Esophagus (tissue), 2 donors: Measurements from ENCODE around the gene PDE4B. TPM values are rescaled to one million over a fixed set of nuclear protein-coding genes. Genes with fewer than 3 reads are reported as not detected.

Experiments
- H3K27ac ChIP-seq, 2 donors: one replicate each; pipeline ENCODE4 v1.5.1; 2013; ENCODE audit warnings: low read depth in 2 of 2, mild to moderate bottlenecking in 2 of 2, inconsistent platforms in 1 of 2, low read length in 1 of 2, moderate library complexity in 1 of 2
- H3K27me3 ChIP-seq, 2 donors: one replicate each; pipeline ENCODE4 v1.6.1; 2013; ENCODE audit warnings: low read length in 2 of 2, control low read depth in 1 of 2, mild to moderate bottlenecking in 1 of 2; ENCODE audit not compliant: insufficient read depth in 2 of 2, control insufficient read depth in 1 of 2
- H3K36me3 ChIP-seq, 2 donors: one replicate each; pipeline ENCODE4 v1.6.1; 2013; ENCODE audit warnings: low read length in 1 of 2; ENCODE audit not compliant: control insufficient read depth in 2 of 2, insufficient read depth in 2 of 2
- H3K4me1 ChIP-seq, 2 donors: one replicate each; pipeline ENCODE4 v1.6.1; 2013; ENCODE audit warnings: low read length in 1 of 2; ENCODE audit not compliant: control insufficient read depth in 2 of 2, insufficient read depth in 2 of 2
- H3K4me3 ChIP-seq, 2 donors: one replicate each; pipeline ENCODE4 v1.5.1; 2013; ENCODE audit warnings: low read length in 2 of 2, mild to moderate bottlenecking in 2 of 2, low read depth in 1 of 2, moderate library complexity in 1 of 2
- H3K9me3 ChIP-seq, 2 donors: one replicate each; pipeline ENCODE4 v1.6.1; 2013; ENCODE audit warnings: mild to moderate bottlenecking in 2 of 2, low read depth in 1 of 2, low read length in 1 of 2, moderate library complexity in 1 of 2; ENCODE audit not compliant: control insufficient read depth in 2 of 2, insufficient read depth in 1 of 2
- WGBS, 2 donors: extraction: QIAGEN DNeasy Blood & Tissue Kit; methylation state at CpG; one replicate each; pipeline ENCODE4 v1.1.7; 2013; 5-methylcytosine and 5-hydroxymethylcytosine counted together
- polyA plus RNA-seq, 2 donors: library from polyadenylated mRNA; stranded (reverse); fragments of 200-250 nt; gene quantifications; one replicate each; pipeline ENCODE4 v1.2.3, GENCODE V29; 2013
- donor health status: healthy with polysubstance abuse.
- donor health status: Bipolar disorder and iron deficiency.

PDE4B gene
- polyA plus RNA-seq, 2 donors = 0.51 to 1.4 TPM

DNA sequence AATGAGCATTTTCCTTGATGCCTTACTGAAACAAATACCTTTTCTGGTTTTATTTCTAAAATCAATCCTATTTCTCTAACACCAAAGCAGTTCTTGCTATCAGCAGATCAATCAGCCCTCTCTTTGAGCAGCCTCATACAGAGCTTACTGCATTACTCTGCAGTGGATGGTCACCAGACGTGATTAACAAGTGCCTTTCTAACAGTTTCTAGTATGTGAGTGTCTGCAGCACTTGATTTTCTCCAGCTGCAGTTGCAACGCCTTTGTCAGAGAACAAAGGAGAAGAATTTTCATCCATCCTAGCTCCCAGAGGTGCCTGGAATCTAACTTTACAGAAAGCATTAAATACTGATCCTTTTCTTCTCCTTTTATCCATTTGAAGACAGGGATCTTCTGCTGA is 563.9 kb downstream of the PDE4B start:
- Histone ChIP-seq H3K27ac (no peak overlapping the region), H3K9me3 (no peaks in the 10 kb centered on the region), H3K27me3 (no peaks in the 10 kb centered on the region), H3K4me1 (no peaks in the 10 kb centered on the region), H3K4me3 (no peak overlapping the region), H3K36me3 (no peaks in the 10 kb centered on the region)
- WGBS, 2 donors = 64 to 75% methylated on average over 2 of the region's 2 CpGs

- no peaks in the 10 kb centered on the region for H3K9me3 ChIP-seq
- H3K4me1 ChIP-seq = no peaks in the 10 kb centered on the region
- no peaks in the 10 kb centered on the region for H3K27me3 ChIP-seq
- H3K36me3 ChIP-seq = no peaks in the 10 kb centered on the region
- WGBS, 2 donors = 63 to 80% methylated on average over 4 of the region's 4 CpGs
- no peak overlapping the region for H3K4me3 ChIP-seq
- no peak overlapping the region for H3K27ac ChIP-seq
Observed at GRCh38 chr1:66357021-66357420, 564.3 kb downstream of the PDE4B start.

- Histone ChIP-seq H3K27ac (no peak overlapping the region), H3K27me3 (no peaks in the 10 kb centered on the region), H3K4me3 (no peak overlapping the region), H3K4me1 (no peaks in the 10 kb centered on the region), H3K36me3 (no peaks in the 10 kb centered on the region), H3K9me3 (no peaks in the 10 kb centered on the region)
- 84 to 87% methylated on average over 3 of the region's 3 CpGs for WGBS, 2 donors
Observed at GRCh38 chr1:66357478-66358197, 564.9 kb downstream of the PDE4B start.

GRCh38 chr1:66359269-66359668 is 566.6 kb downstream of the PDE4B start:
- Histone ChIP-seq H3K4me3 (no peak overlapping the region), H3K4me1 (no peaks in the 10 kb centered on the region), H3K27me3 (no peaks in the 10 kb centered on the region), H3K27ac (no peak overlapping the region), H3K9me3 (no peaks in the 10 kb centered on the region), H3K36me3 (peaks cover 0 to 4% of the 10 kb centered on the region in 2 donors)
- 68 to 69% methylated on average over 1 of the region's 1 CpG for WGBS, 2 donors

DNA sequence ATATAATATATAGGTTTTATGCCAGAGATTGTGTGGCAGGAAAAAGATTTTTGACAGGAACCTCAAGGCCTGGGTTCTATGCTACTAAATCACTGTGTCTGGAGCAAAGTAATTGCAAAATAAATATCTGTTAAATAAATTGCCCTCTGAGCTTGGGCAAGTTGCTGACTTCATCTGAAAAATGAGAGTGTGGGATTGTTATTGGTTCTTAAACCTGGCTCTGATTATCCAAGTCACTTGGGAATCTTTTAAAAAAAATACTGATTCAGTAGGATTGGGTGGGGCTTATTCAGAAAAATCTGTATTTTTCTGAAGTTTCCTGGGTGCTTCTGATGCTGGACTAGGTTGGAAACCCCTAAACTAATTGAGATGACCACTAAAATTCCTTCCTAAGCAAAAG is 567.1 kb downstream of the PDE4B start:
- Histone ChIP-seq H3K36me3 (peaks cover 0 to 5% of the 10 kb centered on the region in 2 donors), H3K9me3 (no peaks in the 10 kb centered on the region), H3K27ac (no peak overlapping the region), H3K4me3 (no peak overlapping the region), H3K4me1 (no peaks in the 10 kb centered on the region), H3K27me3 (no peaks in the 10 kb centered on the region)

- Histone ChIP-seq H3K36me3 (peaks cover 0 to 5% of the 10 kb centered on the region in 2 donors), H3K4me1 (no peaks in the 10 kb centered on the region), H3K4me3 (no peak overlapping the region), H3K27ac (no peak overlapping the region), H3K27me3 (no peaks in the 10 kb centered on the region), H3K9me3 (no peaks in the 10 kb centered on the region)
- 57 to 63% methylated on average over 3 of the region's 3 CpGs for WGBS, 2 donors
Observed at GRCh38 chr1:66360285-66360724, 567.6 kb downstream of the PDE4B start.

DNA sequence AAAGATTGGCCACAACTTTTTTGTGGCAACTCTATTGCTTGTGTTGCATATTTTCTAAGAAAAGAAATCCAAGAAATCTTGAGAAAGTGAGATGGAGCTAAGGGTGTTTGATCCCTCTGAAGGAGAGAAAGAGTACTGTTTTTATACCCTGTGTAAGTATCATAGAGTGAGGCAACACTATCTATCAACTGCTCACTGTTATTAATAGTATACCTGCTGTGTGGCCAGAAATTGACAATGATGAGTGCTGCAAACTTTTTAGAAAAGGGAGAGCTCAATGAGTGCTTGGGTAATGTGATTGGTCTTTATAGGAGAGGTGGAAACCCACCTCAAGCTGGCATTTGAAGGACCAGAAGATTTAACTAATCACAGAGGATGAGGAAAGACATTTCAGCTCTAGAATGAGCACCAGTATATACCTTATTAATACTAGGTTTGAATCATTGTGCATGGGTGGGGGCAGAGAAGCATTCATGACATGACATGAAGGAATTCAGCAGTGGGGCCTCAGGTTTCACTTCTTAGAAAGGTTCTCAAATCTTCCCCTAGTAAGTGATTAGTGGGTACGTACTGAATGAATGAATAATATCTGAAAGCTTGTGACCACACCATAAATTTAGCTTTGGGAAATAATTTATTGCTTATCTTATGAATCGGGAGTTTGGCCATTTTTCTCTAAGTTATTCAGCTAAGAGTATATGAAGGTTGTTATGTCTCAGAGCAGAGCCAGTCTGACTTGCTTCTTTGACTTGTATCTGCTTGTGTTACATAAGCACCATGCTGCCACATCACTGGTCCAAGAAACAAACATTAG is 572.1 kb downstream of the PDE4B start:
- WGBS, 2 donors = 58 to 73% methylated on average over 2 of the region's 2 CpGs

GRCh38 chr1:66365635-66366034 is 572.9 kb downstream of the PDE4B start:
- no peaks in the 10 kb centered on the region for H3K27me3 ChIP-seq
- H3K9me3 ChIP-seq = no peaks in the 10 kb centered on the region
- peaks cover 0 to 7% of the 10 kb centered on the region in 2 donors for H3K36me3 ChIP-seq
- H3K4me1 ChIP-seq = no peaks in the 10 kb centered on the region
- 80 to 81% methylated on average over 3 of the region's 3 CpGs for WGBS, 2 donors
- no peak overlapping the region for H3K4me3 ChIP-seq
- H3K27ac ChIP-seq = no peak overlapping the region

More for the DNA sequence above, 572.1 kb downstream of the PDE4B start:
- no peak overlapping the region for H3K4me3 ChIP-seq
- no peaks in the 10 kb centered on the region for H3K9me3 ChIP-seq
- peaks cover 0 to 5% of the 10 kb centered on the region in 2 donors for H3K36me3 ChIP-seq
- H3K4me1 ChIP-seq = no peaks in the 10 kb centered on the region
- H3K27me3 ChIP-seq = no peaks in the 10 kb centered on the region
- H3K27ac ChIP-seq = no peak overlapping the region

DNA sequence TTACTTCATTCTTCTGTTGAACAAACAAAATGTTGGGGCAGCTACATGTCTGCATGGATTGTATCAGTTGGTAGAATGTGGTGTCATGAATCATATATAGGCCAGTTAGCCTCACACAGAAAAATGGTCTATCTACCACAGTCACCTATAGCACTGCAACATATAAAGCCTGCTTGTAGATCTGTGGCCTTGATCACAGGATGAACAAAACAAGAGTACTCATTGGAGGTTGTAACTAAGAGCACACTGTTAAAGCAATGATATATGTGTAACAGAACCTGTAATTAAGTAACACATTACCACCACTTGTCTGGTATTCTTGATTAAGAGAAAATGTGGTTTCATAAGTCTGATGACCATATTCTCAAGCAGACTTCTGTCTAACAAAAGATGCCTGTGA is 573.9 kb downstream of the PDE4B start:
- Histone ChIP-seq H3K27me3 (no peaks in the 10 kb centered on the region), H3K4me1 (no peaks in the 10 kb centered on the region), H3K4me3 (no peak overlapping the region), H3K36me3 (peaks cover 0 to 7% of the 10 kb centered on the region in 2 donors), H3K27ac (no peak overlapping the region), H3K9me3 (no peaks in the 10 kb centered on the region)

DNA sequence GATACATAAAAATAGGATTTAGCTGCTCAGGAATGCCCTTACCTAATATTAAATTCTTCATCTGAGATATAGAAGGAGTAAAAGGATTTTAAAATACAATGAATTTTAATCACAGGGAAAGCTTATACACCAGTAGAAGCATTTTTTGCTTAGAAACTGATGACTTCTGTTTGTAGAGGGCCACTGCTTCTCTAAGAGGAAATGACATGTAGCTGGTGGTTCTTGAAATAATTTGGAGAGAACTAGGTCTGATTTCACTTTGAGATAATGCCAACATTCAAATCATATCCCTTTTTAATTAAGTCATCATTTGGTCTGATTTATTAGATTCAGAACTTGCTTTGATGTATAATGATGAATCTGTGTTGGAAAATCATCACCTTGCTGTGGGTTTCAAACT is 574.7 kb downstream of the PDE4B start:
- H3K9me3 ChIP-seq = no peaks in the 10 kb centered on the region
- no peak overlapping the region for H3K4me3 ChIP-seq
- no peak overlapping the region for H3K27ac ChIP-seq
- H3K4me1 ChIP-seq = no peaks in the 10 kb centered on the region
- H3K27me3 ChIP-seq = no peaks in the 10 kb centered on the region
- peaks cover 0 to 7% of the 10 kb centered on the region in 2 donors for H3K36me3 ChIP-seq
